Suprapubic skin (tissue), 4 donors: ENCODE data around the gene ALDH1L1.
A peak's percentile ranks its signal among the peaks of the same experiment; 100 is the strongest.

Source experiments
- EP300 ChIP-seq: sonication (generic); formaldehyde crosslinking; IDR thresholded peaks from one replicate; pipeline ENCODE4 v1.6.1; 2017; ENCODE audit warnings: antibody characterized with exemption
- POLR2AphosphoS5 ChIP-seq, 3 donors: sonication (generic); formaldehyde crosslinking; IDR thresholded peaks; one replicate each; pipeline ENCODE4 v1.6.1; 2017; ENCODE audit warnings: antibody characterized with exemption in 3 of 3
- TF ChIP-seq, protein P1 (sequence below), 2 donors: fragments of 200-600 bp in 1 of 2; fragments of 450-650 bp in 1 of 2; sonication (generic) in 1 of 2; IDR thresholded peaks; one replicate each; pipeline ENCODE4 v1.5.1; 2016 to 2019; ENCODE audit warnings: antibody characterized with exemption in 2 of 2, mild to moderate bottlenecking in 1 of 2, moderate library complexity in 1 of 2

DNA sequence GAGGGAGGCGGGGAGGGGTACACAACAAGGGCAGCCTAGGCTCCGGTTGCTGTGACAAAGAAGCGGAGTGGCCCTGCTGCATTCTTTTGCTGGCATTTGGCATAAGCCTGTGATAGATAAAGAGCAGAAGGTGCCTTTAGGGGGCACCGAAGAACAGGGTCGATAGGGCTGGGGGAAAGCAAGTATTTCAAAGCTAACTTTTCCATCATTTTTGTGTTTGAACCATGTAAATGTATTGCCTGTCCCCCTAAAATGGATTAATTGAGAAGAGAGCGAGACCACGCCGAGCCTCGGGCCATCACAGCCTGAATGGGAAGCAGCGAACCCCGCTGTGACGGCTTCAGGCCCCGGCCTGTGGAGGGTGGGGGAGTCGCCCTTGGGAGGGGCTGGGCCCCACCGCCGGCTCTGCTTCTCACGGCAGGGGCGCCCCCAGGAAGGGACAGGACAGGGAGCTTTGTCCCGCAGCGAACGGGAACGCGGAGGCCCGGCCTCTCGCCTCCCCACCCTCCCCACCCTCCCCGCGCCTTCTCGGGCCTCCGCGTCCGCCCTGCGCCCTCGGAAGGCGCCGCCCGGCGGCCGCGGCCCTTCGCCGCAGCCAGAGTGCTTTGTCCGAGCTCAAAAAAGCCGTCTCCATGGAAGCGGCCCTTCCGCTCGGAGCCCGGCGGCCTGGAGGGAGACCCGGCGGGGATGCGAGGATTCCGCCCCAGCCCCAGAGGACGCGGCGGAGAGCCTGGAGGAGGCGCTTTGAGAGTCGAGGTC is 32.4 kb upstream of the ALDH1L1 start:
- TF ChIP-seq, protein P1, sequence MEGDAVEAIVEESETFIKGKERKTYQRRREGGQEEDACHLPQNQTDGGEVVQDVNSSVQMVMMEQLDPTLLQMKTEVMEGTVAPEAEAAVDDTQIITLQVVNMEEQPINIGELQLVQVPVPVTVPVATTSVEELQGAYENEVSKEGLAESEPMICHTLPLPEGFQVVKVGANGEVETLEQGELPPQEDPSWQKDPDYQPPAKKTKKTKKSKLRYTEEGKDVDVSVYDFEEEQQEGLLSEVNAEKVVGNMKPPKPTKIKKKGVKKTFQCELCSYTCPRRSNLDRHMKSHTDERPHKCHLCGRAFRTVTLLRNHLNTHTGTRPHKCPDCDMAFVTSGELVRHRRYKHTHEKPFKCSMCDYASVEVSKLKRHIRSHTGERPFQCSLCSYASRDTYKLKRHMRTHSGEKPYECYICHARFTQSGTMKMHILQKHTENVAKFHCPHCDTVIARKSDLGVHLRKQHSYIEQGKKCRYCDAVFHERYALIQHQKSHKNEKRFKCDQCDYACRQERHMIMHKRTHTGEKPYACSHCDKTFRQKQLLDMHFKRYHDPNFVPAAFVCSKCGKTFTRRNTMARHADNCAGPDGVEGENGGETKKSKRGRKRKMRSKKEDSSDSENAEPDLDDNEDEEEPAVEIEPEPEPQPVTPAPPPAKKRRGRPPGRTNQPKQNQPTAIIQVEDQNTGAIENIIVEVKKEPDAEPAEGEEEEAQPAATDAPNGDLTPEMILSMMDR (IDR thresholded peaks at IDR 0.05): peak in 1 of 2 donors; percentile 44
- TF ChIP-seq POLR2AphosphoS5 (IDR thresholded peaks at IDR 0.05) (no peak), EP300 (no peak)
